GM19372 (cell line): ENCODE results near the gene FARP1.
"Not testable (repeated sequence)": the region's sequence is repeated elsewhere in the genome, so short reads cannot be mapped to it uniquely, and the experiment has no call there.

Experiments
- ATAC-seq: cut with Tn5 transposase; IDR thresholded peaks from one replicate; pipeline ENCODE4 v1.9.1; 2021; ENCODE audit warnings: mild to moderate bottlenecking, low read depth, moderate library complexity; ENCODE audit not compliant: unreplicated experiment

Gene FARP1

DNA sequence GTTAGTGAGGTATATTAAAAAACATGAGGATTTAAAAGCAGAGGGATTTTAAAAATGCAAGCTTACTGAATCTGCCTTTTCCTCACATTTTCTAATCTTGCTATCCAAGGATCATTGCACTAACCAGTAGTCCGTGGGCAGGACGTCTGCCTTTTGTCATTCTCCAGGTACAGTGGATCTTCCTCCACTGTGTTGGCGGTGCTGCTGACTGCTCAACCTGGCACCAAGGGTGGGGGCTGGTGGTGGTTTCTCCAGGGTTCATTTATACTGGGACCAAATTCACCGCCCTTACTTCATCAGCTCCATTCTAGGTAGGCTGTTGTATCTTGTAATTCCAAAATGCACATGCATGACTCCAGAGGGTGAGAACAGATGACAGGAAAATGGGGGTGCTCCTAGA, 264.7 kb downstream of the FARP1 start:
- no peak for ATAC-seq

GRCh38 chr13:98409281-98409680, 266.4 kb downstream of the FARP1 start:
- ATAC-seq: no peak

GRCh38 chr13:98410612-98411011, 267.7 kb downstream of the FARP1 start:
- ATAC-seq: no peak

DNA sequence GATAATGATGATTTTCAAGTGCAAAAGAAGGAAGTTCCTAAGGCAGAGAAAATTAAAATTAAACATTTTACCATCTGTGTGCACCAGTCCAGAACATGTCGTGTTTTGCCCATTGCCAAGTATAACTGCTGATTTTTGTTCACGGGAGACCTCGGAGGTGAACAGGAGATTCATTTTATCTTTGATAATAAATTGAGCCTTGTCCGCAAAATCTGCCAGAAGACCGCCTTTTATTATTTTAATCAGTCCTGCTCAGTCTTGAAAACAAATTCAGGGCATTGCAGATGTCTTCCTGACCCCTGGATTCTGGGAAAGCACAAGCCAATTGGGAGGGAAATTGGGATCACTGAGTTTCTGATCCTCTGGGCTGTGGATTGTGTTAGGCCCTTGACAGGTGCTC, 268.1 kb downstream of the FARP1 start:
- no peak for ATAC-seq

DNA sequence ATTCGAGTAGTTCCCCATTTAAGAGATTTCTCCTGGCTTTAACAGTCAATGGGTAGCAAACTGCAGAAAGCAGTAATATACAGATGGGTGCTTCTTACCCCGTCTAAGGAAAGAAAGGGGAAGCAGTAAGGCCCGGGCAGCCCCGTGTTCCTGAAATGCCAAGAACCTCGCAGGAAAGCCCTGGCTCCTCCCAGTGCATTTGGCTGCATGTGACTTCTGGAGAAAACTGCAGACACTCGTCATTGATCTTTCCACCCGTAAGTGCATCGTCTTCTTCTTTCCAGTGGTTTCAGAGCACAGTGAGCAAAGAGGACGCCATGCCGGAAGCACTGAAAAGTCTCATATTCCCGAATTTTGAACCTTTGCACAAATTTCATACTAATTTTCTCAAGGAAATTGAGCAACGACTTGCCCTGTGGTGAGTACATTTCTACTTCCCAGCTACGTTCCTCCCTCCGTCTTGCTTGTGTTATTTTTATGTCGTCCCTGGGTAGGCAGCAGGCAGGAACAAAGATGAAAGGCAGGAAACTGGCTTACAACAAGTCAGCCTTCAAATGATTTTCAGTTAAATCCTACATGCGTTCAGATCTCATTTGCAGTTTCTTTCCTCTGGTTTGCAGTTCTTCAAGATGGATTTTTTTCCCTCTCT, 268.8 kb downstream of the FARP1 start:
- ATAC-seq: no peak

DNA sequence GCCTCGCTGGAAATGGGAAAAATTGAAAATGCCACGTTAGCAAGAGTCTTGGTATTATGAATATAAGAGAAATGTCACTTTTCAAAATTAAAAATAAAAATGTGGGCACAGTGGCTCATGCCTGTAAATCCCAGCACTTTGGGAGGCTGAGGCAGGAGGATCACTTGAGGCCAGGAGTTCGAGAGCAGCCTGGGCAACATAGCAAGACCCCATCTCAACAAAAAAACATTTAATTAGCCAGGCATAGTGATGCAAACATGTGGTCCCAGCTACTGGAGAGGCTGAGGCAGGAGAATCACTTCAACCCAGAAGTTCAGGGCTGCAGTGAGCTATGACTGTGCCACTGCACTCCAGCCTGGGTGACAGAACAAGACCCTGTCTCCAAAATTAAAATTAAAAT, 270.4 kb downstream of the FARP1 start:
- not testable (repeated sequence) for ATAC-seq

DNA sequence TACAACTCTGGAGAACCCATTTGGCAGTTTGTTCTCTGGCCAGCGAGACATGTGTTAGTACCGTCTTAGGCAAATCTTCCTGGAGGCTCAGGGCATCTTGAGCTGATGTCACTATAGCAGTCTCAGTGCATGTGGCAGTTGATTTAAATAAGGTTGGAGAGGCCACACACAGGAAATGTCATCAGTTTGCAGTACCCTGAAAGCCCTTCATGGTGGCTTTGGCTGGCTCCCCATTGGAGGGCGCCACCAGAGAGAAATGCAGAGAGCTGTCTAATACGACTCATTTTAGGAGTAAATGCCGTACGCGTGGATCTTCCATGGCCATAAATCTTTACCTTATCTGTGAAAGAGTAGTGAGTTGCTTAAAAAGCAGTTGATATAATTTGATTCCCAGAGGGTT, 270.9 kb downstream of the FARP1 start:
- no peak for ATAC-seq

- ATAC-seq: no peak
Measured at GRCh38 chr13:98415326-98416070, 272.6 kb downstream of the FARP1 start.

DNA sequence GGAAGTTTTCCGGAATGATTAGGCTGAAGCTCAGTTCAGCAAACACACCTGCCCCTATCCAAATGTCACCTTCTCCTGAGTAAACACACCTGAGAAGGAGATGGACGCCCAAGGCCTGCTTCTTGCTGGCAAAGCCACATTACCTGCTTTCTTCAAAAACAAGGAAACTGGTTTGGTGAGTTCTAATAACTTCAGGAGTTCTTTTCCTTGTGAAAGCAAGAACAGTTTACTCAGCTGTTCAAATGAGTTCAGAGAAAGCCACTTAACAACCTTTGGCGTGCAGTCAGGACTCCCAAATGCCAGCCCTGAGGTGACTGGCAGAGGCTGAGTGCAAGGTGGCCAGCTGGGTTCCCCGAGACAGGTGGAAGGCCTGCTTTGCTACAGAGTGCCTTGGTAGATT, 273.5 kb downstream of the FARP1 start:
- ATAC-seq: no peak

DNA sequence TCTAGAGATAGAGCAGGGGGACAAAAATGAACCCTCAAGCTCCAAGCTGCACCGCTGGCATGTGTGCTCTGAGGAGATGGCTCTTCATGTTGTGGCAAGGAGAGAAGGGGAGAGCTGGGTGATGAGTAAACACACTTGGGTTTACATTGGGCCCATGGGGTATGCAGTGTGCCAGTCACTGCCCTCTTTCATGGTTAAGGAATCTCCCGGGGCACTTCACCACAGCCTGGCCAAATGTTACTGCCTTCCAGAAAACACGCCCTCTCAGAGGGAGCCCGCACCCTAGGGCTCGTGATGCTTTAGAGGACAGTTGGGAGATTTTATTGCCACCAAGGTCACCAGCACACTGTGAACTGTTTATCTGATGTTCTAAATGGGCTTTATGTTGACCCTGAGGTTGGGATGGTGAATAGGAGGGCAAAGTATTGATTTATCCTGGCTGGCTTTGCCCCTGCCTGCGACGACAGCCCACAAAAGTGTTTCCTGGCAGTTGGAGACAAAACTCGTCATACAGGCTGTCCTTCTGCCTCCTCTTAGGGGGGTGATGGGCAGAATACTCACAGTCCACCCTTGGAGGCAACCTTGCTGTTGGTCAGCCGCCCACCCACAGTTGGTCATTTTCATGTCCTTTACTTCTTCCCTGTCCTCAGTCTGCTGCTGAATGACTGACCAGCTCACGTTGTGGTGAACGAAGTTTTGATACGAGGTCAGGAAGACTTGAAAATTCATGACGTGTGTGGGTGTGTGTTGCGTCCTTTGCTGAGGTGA, 277.1 kb downstream of the FARP1 start:
- ATAC-seq: no peak

DNA sequence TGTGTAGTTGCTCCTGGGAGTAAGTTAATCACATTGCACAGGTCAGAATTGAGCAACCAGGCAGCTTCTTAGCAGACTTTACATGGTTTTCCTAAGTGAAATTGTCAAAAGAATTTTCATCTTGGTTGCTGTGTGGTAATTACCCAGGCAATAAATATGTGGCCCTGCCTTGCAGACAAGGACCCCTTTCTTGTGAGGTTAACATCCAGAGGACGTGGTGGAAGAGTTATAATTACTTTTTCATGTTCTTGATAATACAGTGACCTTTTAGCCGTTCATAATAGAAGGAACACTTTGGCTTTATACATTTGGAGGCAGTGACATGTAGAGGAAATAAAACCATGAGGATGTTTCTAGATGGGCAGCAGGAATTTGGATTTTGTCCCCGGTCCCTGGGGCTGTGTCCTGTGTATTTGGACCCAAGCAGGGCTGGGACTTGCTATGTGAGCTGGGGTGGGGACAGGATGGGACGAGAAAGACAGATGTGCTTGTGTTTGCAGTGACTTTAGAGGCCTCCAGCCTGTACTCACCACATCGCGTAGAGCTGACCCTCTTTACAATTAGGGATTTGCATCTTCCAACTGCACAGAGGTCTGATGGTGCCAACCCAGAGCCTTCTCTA, 277.8 kb downstream of the FARP1 start:
- ATAC-seq: no peak

DNA sequence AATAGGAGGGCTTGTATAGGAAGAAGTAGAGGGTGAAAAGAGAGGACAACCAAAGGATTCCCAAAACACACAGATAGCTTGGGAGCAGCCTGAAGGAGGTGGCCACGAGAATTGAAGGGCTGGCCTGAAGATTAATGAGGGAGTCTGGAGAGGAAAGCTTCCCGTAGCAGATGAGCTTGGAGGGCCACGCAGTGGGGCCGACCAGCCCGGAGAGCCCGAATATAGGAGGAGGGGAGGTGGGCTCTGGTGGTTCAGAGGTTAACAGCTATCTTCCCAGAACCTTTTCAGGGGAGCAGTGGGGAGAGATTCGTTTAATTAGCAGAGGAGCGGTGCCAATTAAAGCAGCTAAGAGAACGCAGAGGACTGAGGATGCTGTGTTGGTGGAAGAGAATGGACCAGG, 279.2 kb downstream of the FARP1 start:
- ATAC-seq: no peak

DNA sequence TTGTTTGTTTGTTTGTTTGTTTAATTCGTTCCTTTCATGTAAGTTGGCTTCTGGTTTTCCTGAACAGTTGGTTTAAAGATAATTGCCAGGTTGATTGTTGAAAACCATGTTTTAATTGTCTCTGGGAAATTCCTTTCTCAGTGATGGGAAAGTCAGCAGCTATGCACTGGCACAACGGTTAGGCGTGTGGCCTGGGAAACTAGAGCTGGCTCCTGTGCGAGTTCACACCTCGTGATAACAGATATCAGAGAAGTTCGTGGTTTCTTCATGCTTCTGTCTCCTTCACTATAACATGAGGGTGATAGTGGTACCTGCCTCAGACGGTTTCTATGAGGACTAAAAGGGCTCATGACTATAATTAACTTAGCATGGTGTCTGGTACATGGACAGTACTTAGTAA, 280.5 kb downstream of the FARP1 start:
- no peak for ATAC-seq

GRCh38 chr13:98427331-98427995, 284.6 kb downstream of the FARP1 start:
- ATAC-seq: no peak

DNA sequence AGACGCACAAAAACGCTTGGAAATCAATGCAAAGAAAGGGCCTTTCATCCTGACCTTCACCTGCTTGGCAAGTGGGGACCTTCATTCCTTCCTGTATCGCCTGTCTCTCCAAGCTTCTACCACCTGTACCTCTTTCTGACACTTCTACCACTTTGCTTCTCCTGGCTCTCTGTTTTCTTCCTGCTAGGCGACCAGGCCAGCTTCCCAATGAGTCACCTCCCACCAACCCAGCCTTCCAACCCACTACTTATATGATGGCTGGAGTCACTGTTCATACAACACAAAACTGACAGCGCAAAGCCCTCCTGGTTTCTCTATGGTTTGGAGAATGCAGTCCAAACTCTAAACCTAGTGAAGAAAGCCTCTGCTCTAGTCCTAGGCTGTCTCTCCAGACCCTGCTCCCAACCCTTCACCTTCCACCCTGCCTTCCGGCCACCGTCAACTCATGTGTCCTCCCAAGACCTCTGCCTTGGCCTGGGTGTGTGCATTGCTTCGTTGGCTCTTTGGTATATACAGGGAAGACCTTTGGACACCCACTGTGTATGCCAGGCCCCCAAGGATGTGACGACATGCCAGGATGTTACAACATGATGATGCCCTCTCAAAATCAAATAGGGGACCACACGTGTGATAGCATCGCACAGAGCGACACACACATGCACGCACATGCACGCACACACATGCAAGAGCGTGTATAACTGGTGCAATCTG, 285.5 kb downstream of the FARP1 start:
- ATAC-seq: no peak

- ATAC-seq: no peak
Measured at GRCh38 chr13:98429081-98429480, 286.2 kb downstream of the FARP1 start.

DNA sequence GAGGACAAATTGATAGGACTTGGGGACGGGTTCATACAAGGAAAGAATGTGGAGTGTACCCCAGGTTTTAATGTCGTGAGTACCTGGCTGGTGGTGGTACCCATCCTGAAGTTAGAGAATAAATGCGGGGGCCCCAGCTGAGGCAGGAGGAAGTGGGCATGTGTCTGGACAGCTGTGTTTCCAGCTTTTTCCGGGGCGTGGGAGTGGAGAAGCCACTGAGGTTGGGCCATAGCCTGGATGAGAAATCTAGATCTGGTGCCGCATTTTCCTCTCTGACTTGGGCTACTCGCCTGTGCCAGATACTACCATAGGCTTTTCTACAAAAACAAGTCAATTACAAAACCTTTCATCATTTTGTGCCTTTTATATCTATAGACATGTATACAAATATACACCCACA, 286.6 kb downstream of the FARP1 start:
- no peak for ATAC-seq

- ATAC-seq: no peak
Measured at GRCh38 chr13:98429977-98430736, 287.3 kb downstream of the FARP1 start.

DNA sequence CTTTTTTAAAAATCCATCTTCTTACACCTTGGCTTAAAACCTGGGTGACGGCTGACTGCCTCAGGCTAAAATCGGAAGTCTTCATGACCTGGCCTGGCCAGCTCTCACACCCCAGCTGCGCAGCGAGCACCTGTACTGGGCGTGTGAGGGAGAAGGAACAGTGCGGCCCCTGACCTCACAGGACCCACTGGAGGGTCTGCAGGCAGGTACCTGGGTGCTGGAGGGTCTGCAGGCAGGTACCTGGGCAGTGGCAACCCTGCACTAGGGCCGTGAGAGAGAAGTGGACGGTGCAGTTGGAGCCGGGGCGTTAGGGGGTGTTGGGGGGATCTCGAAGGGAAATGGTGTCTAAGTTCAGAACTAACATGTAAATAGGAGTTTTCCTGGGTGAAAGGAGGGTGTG, 289.7 kb downstream of the FARP1 start:
- ATAC-seq: no peak
